HG02642 (cell line): ENCODE measurements around the gene ZACN.

Source experiments
- ATAC-seq: cut with Tn5 transposase; IDR thresholded peaks from one replicate; pipeline ENCODE4 v1.9.1; 2021; ENCODE audit warnings: mild to moderate bottlenecking; ENCODE audit not compliant: unreplicated experiment, poor library complexity

Gene ZACN

GRCh38 chr17:76125922-76126321 lies 46.9 kb downstream of the ZACN start:
- no peak for ATAC-seq

DNA sequence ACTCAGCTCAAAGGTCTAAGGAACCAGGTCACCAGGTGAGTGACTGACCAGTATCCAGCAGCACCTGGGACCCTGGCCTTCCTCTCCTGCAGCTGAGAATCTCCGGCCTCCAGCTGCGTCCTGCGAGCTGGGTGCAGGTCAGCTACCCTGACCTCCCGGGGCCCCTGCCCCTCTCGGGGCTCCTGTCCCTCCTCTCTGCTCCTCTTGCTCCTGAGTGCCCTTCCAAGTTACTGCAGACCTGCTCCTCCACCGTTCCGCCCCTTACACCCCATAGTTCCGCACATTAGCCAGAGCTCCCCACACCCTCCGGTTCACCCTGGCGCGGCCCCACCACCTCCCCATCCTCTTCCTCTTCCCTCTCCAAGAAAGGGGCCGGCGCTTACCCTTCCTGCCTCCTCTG lies 51.5 kb downstream of the ZACN start:
- no peak for ATAC-seq

DNA sequence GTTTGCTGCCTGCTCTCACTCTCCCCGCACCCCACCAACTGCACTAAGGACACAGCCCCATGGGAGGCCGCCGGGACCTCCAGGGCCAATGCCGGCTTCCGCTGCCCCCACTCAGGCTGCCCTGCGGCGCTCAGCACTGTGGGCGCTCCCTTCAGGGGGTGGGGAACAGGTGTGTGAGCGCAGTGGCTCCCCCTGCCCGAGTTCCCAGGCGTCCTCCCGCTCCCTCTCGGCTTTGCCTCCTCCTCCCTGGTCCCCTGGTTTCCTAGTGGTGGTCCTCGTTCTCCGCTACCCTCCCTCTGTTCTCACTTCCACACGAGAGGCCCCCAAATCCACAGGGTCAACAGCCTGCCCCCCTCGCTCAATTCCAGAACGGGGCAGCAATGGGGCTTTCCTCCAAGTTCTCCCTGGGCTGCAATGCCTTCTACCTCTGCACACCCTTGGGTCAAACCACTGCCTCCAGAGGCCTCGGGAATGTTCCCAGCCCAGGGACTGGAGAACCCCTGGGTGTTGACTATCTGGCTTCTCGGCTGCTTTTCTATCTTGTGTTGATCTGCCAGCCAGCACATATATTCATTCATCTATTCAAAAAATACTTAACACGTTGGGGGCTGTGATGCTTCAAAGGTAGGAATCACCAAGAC lies 52.2 kb downstream of the ZACN start:
- no peak for ATAC-seq

GRCh38 chr17:76131692-76132573 lies 53.0 kb downstream of the ZACN start:
- no peak for ATAC-seq
